Fibroblast of skin of right quadriceps (primary cell): Measurements from ENCODE around the gene IFT81.
A peak's percentile ranks its signal among the peaks of the same experiment; 100 is the strongest.
"Not testable (repeated sequence)": the region's sequence is repeated elsewhere in the genome, so short reads cannot be mapped to it uniquely, and the experiment has no call there.

Experiments
- DNase-seq: peaks from one replicate; pipeline ENCODE4 v3.0.0-alpha.2; 2013

Gene IFT81, protein sequence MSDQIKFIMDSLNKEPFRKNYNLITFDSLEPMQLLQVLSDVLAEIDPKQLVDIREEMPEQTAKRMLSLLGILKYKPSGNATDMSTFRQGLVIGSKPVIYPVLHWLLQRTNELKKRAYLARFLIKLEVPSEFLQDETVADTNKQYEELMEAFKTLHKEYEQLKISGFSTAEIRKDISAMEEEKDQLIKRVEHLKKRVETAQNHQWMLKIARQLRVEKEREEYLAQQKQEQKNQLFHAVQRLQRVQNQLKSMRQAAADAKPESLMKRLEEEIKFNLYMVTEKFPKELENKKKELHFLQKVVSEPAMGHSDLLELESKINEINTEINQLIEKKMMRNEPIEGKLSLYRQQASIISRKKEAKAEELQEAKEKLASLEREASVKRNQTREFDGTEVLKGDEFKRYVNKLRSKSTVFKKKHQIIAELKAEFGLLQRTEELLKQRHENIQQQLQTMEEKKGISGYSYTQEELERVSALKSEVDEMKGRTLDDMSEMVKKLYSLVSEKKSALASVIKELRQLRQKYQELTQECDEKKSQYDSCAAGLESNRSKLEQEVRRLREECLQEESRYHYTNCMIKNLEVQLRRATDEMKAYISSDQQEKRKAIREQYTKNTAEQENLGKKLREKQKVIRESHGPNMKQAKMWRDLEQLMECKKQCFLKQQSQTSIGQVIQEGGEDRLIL

DNA sequence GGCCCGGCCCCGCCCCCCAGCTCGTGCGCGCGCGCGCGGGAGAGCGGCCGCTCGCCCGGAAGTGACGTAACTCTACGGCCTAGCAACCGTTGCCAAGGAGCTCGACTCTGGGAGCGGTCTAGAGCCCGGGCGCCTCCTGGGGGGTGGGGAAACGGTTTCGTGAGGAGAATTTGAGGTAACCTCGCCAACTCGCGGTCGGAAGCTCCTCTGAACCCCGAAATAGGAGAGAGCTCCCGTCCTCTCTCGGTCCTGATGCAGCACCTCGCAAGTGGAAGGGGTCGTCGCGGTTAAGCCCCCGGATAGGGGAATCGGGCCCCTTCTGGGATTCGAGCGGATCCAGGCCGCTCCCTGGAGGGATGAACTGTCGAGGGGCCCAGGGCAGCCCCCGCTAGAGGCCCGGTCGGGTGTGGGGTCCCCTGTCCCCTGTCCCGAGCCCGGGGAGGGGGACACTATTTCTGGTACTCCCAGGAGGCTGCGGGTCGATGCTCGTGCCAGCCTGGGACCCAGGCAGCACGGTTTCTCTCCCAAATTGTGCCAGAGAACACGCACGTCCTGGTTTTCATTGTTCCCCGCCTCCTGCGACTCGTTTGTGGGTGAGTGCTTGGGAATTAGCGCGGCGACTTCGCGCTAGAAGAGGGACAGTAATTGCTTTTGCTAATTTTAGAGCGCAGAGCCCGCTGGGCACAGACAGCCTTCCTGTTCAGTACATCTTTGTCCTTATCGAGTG lies at the start of gene IFT81:
Gene IFT81, plus strand, starts transcription at position 89 of the 727 bp plus-strand sequence. CDS start 3,024 bp downstream, outside the sequence.
- peak; percentile 96 for DNase-seq

GRCh38 chr12:110075880-110076279 lies 48.3 kb upstream of the IFT81 start:
- no peak for DNase-seq

GRCh38 chr12:110077800-110078199 lies 46.4 kb upstream of the IFT81 start:
- DNase-seq: no peak

DNA sequence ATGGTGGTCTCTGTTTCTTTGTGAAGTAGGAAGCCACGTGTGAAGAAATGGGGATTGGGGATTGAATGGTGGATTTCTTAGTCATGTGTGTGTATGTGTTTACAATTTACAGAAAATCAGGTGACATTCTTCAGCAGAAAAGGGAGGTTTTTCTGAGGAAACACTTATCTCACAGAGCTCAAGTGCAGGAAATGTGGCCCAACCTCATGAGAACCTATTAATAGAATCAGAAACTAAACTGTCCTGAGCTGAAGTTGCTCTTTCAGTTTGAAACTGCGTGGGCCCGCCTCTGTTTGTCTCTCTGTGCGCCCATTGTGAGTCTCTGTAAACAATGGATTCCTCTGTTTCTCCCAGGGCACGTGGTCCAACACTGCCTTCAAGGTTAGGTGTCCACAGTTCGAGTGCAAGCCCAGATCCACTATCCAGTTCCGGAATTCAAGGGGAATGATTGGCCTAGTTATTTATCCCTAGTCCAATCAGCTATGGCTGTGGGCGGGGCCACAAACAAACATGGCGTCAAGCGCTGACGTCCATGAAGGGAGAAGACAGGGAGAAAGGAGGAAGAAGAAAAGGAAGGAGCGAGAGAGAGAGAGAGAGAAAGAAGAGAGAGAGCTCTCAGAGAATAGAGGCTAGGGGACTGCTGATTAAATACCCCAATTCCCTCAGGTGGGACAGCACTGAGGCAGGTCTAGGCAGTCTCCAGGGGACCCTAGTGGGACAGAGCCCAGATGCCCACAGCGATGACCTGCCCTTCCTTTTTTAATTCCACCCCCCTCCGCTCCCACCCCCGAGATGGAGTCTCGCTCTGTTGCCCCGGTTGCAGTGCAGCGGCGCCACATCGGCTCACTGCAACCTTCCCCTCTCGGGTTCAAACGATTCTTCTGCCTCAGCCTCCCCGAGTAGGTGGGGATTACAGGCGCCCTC lies 44.4 kb upstream of the IFT81 start:
- no peak for DNase-seq

DNA sequence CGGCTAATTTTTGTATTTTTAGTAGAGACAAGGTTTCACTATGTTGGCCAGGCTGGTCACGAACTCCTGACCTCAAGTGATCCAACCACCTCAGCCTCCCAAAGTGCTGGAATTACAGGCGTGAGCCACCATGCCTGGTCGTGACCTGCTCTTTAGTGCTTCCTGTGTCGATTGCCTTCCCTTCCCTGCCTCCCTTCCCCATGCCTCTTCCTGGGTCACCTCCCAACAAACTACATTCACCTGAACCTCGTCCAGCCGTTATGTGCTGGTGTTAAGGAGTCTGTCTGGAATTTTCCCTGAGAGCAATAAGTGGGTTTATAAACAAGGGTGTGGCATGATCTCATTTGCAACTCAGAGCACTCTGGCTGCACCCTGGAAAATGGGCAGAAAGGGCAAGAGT lies 43.7 kb upstream of the IFT81 start:
- DNase-seq: no peak

DNA sequence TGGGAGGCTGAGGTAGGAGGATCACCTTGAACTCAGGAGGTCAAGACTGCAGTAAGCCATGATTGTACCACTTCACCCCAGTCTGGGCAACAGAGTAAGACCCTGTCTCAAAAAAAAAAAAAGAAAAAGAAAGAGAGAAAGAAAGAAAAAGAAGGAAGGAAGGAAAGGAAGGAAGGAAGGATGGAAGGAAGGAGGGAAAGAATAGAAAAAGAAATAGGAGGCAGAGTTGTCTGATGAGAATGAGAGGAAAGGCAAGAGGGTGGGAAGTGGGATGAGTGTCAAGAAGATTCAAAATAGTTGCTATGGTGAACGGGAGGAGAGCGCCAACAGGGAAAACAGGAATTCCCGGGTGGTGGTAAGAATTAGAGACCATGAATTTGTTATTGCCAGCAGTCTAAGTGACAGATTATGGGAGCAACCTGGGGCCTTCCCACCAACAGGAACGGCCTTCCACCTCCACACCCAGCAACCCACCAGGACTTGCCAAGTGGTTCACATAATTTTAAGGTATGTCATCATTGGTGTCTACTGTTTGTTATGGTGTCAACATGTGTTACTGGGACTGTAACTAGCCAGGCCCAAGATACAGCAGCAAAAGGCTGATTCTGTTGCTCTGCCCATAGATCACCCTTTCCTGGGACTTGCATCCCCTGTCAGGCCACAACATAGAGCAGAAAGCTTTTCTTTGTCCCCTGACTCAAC lies 39.7 kb upstream of the IFT81 start:
- DNase-seq: no peak

GRCh38 chr12:110088216-110088615 lies 35.9 kb upstream of the IFT81 start:
- DNase-seq: not testable (repeated sequence)

DNA sequence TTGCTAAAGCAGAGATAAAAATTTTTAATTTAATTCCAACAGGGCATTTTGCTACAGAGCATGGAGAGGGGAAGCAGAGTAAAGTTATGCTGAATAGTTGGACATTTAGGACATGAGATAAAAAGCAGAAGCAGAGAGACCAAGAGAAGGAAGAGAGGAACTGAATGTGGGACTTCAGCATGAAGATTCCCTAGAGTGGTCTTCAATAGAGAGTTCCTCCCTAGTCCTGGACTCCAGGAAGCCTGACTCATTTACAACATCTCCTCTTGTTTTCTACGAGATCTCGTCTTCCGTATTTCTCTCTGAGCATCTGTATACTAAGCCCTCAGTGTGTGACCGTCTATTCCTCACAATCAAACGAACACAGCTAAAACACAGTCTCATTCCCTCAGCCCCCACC lies 35.2 kb upstream of the IFT81 start:
- no peak for DNase-seq

GRCh38 chr12:110090266-110091135 lies 33.7 kb upstream of the IFT81 start:
- no peak for DNase-seq

DNA sequence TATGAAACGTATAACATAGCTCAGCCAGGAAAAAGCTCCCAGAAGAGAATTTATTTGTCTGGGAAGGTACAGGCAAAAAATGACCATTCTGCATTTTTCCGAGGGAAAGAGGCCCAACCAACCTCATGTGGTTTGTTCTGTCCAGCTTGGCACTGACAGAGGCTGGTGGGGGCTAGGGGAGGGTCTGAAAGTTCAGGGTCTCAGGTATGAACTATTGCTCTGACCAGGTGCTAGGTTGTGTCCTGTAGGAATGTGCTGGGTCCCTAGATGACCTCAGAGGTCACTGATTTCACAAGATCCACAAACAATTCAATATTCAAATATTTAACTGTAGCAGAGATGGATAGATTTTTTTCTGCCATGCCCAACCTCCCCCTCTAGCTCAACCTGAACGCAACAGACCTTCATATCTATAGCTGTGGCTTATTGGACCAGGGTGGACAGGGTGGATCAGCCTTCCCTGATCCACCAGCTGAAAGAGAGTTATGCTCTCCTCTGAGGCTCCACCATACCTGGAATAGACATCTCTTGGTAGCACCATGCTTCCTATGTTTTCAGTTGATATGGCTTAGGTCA lies 32.9 kb upstream of the IFT81 start:
- DNase-seq: no peak

DNA sequence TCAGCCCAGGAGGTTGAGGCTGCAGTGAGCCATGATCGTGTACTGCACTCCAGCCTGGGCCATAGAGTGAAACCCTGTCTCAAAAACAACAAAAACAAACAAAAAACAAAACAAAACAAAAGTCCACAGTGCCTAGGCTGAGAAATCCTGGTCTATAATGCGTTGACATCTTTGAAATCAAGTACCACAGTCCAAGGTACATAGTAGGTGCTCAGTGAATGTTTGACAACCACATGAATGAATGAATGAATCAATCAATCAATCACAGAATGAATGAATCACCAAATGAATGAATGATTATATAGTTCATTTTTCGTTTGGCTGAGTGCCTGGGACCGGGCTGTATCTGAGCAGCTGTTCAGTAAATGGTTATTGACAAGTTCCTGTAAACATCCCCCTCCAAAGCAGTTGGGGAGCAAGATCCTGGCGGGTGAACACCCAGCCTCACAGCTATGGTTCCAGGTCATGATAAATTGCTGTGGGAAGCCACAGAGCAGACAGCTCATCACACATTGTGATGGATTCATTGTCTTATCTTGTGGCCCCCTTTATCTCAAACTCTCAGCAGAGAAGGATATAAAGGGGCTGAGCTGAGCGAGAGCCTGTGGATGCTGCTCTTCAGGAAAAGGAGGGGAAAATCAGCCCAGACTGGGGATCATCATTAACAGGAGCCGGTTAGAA lies 30.4 kb upstream of the IFT81 start:
- DNase-seq: no peak

GRCh38 chr12:110100315-110100970 lies 23.7 kb upstream of the IFT81 start:
- DNase-seq: peak; percentile 77

GRCh38 chr12:110102255-110102654 lies 21.9 kb upstream of the IFT81 start:
- peak; percentile 82 for DNase-seq

DNA sequence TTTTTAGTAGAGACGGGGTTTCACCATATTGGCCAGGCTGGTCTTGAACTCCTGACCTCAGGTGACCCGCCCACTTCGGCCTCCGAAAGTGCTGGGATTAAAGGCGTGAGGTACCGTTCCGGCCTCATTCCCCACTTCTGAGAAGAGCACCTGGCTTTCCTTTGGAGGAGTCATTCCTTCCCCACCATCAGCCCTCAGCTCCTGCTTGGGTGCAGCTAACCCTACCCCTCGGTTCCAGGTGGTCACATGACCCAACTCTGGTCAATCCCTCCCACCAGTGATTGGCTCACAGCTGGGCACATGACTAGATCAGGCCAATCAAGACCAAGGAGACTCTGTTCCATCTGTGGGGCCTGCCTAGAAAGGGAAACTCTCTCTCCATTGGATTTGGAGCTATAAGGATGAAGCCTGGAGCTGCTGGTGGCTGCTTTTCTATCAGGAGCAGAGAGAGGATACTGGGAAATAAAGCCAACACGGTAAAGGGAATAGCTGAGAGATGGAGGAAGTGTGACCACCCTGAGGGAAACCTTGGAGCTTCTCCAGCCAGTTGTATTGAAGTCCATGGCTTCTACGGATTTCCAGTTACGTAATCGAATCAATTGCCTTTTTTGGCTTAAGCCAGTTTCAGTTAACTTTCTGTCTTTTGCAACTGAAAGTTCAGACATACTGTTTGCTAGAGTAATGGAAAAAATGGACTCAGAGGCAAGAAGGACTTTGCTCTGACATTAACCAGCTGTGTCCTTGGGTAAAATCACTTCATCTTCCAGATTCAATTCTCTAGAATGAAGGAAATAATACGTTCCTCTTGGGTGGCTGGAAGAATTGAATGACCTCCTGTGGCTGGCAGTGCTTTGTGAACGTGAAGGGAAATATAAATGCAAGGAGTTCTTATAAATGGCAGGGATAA lies 19.7 kb upstream of the IFT81 start:
- peak; percentile 50 for DNase-seq

- DNase-seq: no peak
Observed at GRCh38 chr12:110105159-110105558, 19.0 kb upstream of the IFT81 start.

- peak; percentile 55 for DNase-seq
Observed at GRCh38 chr12:110105986-110106385, 18.2 kb upstream of the IFT81 start.

GRCh38 chr12:110107369-110108281 lies 16.5 kb upstream of the IFT81 start:
- peak; percentile 98 for DNase-seq
